GM23338 (cell line): ENCODE data around the gene TIA1. TPM values are rescaled to one million over a fixed set of nuclear protein-coding genes. Genes with fewer than 3 reads are reported as not detected.

Experiments used
- ATAC-seq: fragments of 200-7000 bp; cut with Tn5 transposase; 3 replicates; pipeline ENCODE4 v1.9.1; 2020
- DNase-seq: peaks from one replicate; pipeline ENCODE4 v3.0.0-alpha.2; 2015; ENCODE audit warnings: low spot score
- H2AFZ ChIP-seq: fragments of 200-600 bp; sonication (generic); 2 replicates; pipeline ENCODE4 v1.8.0; 2016; ENCODE audit warnings: antibody characterized with exemption, mild to moderate bottlenecking, moderate library complexity
- H3F3A ChIP-seq: fragments of 200-600 bp; sonication (generic); replicated peaks from 2 replicates; pipeline ENCODE4 v1.8.0; 2017; ENCODE audit warnings: antibody characterized with exemption, mixed run types, low read depth
- H3K27ac ChIP-seq: fragments of 200-600 bp; sonication (generic); 2 replicates; pipeline ENCODE4 v1.6.1; 2016; ENCODE audit warnings: low read depth
- H3K27me3 ChIP-seq: fragments of 200-600 bp; sonication (generic); 2 replicates; pipeline ENCODE4 v1.8.0; 2016; ENCODE audit warnings: mild to moderate bottlenecking, mixed run types, moderate library complexity; ENCODE audit not compliant: insufficient read depth
- H3K36me3 ChIP-seq: fragments of 200-600 bp; sonication (generic); 2 replicates; pipeline ENCODE4 v1.8.0; 2016; ENCODE audit warnings: mild to moderate bottlenecking; ENCODE audit not compliant: insufficient read depth
- H3K4me1 ChIP-seq: fragments of 200-600 bp; sonication (generic); 2 replicates; pipeline ENCODE4 v1.8.0; 2016; ENCODE audit warnings: mild to moderate bottlenecking, moderate library complexity; ENCODE audit not compliant: insufficient read depth
- H3K4me2 ChIP-seq: fragments of 200-600 bp; sonication (generic); 2 replicates; pipeline ENCODE4 v1.7.1; 2017; ENCODE audit warnings: mixed run types
- H3K4me3 ChIP-seq: fragments of 200-600 bp; sonication (generic); 2 replicates; pipeline ENCODE4 v1.6.1; 2016; ENCODE audit warnings: mixed run types
- H3K79me2 ChIP-seq: fragments of 200-600 bp; sonication (generic); replicated peaks from 2 replicates; pipeline ENCODE4 v1.8.0; 2017; ENCODE audit warnings: mild to moderate bottlenecking; ENCODE audit not compliant: insufficient read depth
- H3K9me2 ChIP-seq: fragments of 200-600 bp; sonication (generic); 2 replicates; pipeline ENCODE4 v1.8.0; 2017; ENCODE audit not compliant: insufficient read depth
- H4K20me1 ChIP-seq: fragments of 200-600 bp; sonication (generic); replicated peaks from 2 replicates; pipeline ENCODE4 v1.8.0; 2017; ENCODE audit warnings: mild to moderate bottlenecking; ENCODE audit not compliant: insufficient read depth
- H3K27ac Mint-ChIP-seq: 2 replicates; pipeline ENCODE4 v1.8.0; 2020; ENCODE audit warnings: inconsistent platforms, mild to moderate bottlenecking, moderate library complexity, mixed read lengths
- H3K27me3 Mint-ChIP-seq: 3 replicates; pipeline ENCODE4 v1.8.0; 2022; ENCODE audit warnings: low read depth, mild to moderate bottlenecking, moderate library complexity, mixed read lengths, inconsistent platforms; ENCODE audit not compliant: insufficient read depth, poor library complexity
- H3K36me3 Mint-ChIP-seq: 3 replicates; pipeline ENCODE4 v1.8.0; 2021; ENCODE audit warnings: low read depth, mild to moderate bottlenecking, inconsistent platforms, moderate library complexity, mixed read lengths
- H3K4me1 Mint-ChIP-seq: 3 replicates; pipeline ENCODE4 v1.8.0; 2020; ENCODE audit warnings: mild to moderate bottlenecking, inconsistent platforms, mixed read lengths
- H3K4me3 Mint-ChIP-seq: 3 replicates; pipeline ENCODE4 v1.8.0; 2021; ENCODE audit warnings: moderate library complexity, mild to moderate bottlenecking, inconsistent platforms, mixed read lengths
- H3K9me3 Mint-ChIP-seq: 3 replicates; pipeline ENCODE4 v1.8.0; 2020; ENCODE audit warnings: moderate library complexity, mild to moderate bottlenecking, inconsistent platforms, mixed read lengths
- CREB1 ChIP-seq: fragments of 250-450 bp; sonication (Bioruptor Pico); IDR thresholded peaks from 2 replicates; pipeline ENCODE4 v1.5.0; 2020; ENCODE audit warnings: low read depth, mild to moderate bottlenecking, moderate library complexity
- CTCF ChIP-seq, 2 experiments: fragments of 200-600 bp in 1 of 2; sonication (generic) in 1 of 2; conservative IDR thresholded peaks; 2 replicates each; pipeline versions ENCODE4 v1.5.1 to v1.6.1; 2016 to 2017; ENCODE audit warnings: antibody characterized with exemption in 2 of 2, low read depth in 2 of 2, mild to moderate bottlenecking in 2 of 2, moderate library complexity in 1 of 2
- ETS1 ChIP-seq: IDR thresholded peaks from 2 replicates; pipeline ENCODE4 v1.6.1; 2016; ENCODE audit warnings: antibody characterized with exemption
- EZH2 ChIP-seq: fragments of 200-600 bp; sonication (generic); IDR thresholded peaks from one replicate; pipeline ENCODE4 v1.8.0; 2017; ENCODE audit warnings: antibody characterized with exemption, mild to moderate bottlenecking, low read depth; ENCODE audit not compliant: unreplicated experiment
- EZH2phosphoT487 ChIP-seq: fragments of 200-600 bp; sonication (generic); IDR thresholded peaks from one replicate; pipeline ENCODE4 v1.8.1; 2018; ENCODE audit warnings: antibody characterized with exemption; ENCODE audit not compliant: unreplicated experiment
- JUNB ChIP-seq: IDR thresholded peaks from one replicate; pipeline ENCODE4 v1.6.1; 2016; ENCODE audit warnings: antibody characterized with exemption; ENCODE audit not compliant: unreplicated experiment
- NANOG ChIP-seq: IDR thresholded peaks from 2 replicates; pipeline ENCODE4 v1.6.1; 2016; ENCODE audit warnings: antibody characterized with exemption, borderline replicate concordance
- POLR2AphosphoS5 ChIP-seq: IDR thresholded peaks from 2 replicates; pipeline ENCODE4 v1.6.1; 2016; ENCODE audit warnings: antibody characterized with exemption, low read depth
- REST ChIP-seq: IDR thresholded peaks from one replicate; pipeline ENCODE4 v1.6.1; 2018; ENCODE audit warnings: antibody characterized with exemption; ENCODE audit not compliant: unreplicated experiment
- STAT1 ChIP-seq: IDR thresholded peaks from one replicate; pipeline ENCODE4 v1.6.1; 2016; ENCODE audit warnings: antibody characterized with exemption; ENCODE audit not compliant: unreplicated experiment
- ZNF114 ChIP-seq: fragments of 250-450 bp; sonication (Bioruptor Pico); IDR thresholded peaks from 2 replicates; pipeline ENCODE4 v1.5.0; 2020; ENCODE audit warnings: mild to moderate bottlenecking, moderate library complexity
- ZNF331 ChIP-seq: fragments of 250-450 bp; sonication (Bioruptor Pico); IDR thresholded peaks from 2 replicates; pipeline ENCODE4 v1.5.0; 2020; ENCODE audit warnings: low read depth, mild to moderate bottlenecking, moderate library complexity
- polyA plus RNA-seq: library from polyadenylated mRNA; unstranded; fragments of >200 nt; fragmentation: Nextera tagmentation; extraction: Ambion mirVana; gene quantifications from 2 replicates; pipeline ENCODE4 v1.2.1, GENCODE V29; 2016
- total RNA-seq: library from RNA; depleted of rRNA; stranded (reverse); fragments of >200 nt; shearing (Covaris generic); gene quantifications from 2 replicates; pipeline ENCODE4 v1.2.3, GENCODE V29; 2014
- TF ChIP-seq, protein P1 (sequence below): fragments of 250-450 bp; sonication (Bioruptor Pico); IDR thresholded peaks from 2 replicates; pipeline ENCODE4 v1.5.0; 2020; ENCODE audit warnings: mild to moderate bottlenecking, moderate library complexity

The TIA1 gene
- total and polyA plus RNA-seq, 2 experiments from 2014 or later, result 130 to 179 TPM

DNA sequence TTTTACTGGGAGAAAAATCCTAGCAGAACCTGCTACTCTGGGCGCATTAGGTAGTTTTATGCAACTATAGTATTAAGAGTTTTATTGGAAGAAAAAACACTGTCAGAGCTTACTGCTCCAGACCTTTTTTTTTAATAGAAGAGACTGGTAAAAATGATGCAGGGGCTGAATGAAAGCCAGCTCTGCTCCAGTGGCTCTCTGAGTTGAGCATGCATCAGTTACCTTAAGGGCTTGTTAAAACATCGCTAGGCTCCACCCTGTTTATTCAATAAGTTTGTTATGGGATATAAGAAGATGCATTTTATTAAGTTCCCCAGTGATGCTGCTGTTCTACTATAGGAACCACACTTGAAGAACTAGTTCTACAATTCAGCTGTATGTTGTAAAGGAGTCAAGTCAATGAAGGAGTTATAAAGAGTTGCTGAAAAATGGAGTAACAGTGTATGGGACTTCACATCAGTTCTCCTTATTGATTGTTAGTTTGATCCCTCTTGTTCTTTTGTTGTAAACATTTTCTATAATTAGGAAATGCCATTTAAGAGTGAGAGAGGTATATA is 31.9 kb upstream of the TIA1 start (continued):
- no peak for TF ChIP-seq ZNF114 (CRISPR knock-in tag)

- no peak overlapping the region for H3K27ac ChIP-seq
- Mint-ChIP-seq H3K27ac (peak overlapping the region; percentile 7; the same call in 1 of the 2 replicates), H3K4me3 (no peak overlapping the region), H3K36me3 (peaks cover 46% of the 10 kb centered on the region), H3K4me1 (no peaks in the 10 kb centered on the region; the same call in 2 of the 3 replicates), H3K9me3 (peaks cover 18% of the 10 kb centered on the region), H3K27me3 (peaks cover 1% of the 10 kb centered on the region)
- H4K20me1 ChIP-seq, result peaks cover 5% of the 10 kb centered on the region; the same call in 1 of the 2 replicates
- H3K9me2 ChIP-seq, result no peaks in the 10 kb centered on the region
- no peak overlapping the region for H3K4me2 ChIP-seq
- TF ChIP-seq, protein P1, sequence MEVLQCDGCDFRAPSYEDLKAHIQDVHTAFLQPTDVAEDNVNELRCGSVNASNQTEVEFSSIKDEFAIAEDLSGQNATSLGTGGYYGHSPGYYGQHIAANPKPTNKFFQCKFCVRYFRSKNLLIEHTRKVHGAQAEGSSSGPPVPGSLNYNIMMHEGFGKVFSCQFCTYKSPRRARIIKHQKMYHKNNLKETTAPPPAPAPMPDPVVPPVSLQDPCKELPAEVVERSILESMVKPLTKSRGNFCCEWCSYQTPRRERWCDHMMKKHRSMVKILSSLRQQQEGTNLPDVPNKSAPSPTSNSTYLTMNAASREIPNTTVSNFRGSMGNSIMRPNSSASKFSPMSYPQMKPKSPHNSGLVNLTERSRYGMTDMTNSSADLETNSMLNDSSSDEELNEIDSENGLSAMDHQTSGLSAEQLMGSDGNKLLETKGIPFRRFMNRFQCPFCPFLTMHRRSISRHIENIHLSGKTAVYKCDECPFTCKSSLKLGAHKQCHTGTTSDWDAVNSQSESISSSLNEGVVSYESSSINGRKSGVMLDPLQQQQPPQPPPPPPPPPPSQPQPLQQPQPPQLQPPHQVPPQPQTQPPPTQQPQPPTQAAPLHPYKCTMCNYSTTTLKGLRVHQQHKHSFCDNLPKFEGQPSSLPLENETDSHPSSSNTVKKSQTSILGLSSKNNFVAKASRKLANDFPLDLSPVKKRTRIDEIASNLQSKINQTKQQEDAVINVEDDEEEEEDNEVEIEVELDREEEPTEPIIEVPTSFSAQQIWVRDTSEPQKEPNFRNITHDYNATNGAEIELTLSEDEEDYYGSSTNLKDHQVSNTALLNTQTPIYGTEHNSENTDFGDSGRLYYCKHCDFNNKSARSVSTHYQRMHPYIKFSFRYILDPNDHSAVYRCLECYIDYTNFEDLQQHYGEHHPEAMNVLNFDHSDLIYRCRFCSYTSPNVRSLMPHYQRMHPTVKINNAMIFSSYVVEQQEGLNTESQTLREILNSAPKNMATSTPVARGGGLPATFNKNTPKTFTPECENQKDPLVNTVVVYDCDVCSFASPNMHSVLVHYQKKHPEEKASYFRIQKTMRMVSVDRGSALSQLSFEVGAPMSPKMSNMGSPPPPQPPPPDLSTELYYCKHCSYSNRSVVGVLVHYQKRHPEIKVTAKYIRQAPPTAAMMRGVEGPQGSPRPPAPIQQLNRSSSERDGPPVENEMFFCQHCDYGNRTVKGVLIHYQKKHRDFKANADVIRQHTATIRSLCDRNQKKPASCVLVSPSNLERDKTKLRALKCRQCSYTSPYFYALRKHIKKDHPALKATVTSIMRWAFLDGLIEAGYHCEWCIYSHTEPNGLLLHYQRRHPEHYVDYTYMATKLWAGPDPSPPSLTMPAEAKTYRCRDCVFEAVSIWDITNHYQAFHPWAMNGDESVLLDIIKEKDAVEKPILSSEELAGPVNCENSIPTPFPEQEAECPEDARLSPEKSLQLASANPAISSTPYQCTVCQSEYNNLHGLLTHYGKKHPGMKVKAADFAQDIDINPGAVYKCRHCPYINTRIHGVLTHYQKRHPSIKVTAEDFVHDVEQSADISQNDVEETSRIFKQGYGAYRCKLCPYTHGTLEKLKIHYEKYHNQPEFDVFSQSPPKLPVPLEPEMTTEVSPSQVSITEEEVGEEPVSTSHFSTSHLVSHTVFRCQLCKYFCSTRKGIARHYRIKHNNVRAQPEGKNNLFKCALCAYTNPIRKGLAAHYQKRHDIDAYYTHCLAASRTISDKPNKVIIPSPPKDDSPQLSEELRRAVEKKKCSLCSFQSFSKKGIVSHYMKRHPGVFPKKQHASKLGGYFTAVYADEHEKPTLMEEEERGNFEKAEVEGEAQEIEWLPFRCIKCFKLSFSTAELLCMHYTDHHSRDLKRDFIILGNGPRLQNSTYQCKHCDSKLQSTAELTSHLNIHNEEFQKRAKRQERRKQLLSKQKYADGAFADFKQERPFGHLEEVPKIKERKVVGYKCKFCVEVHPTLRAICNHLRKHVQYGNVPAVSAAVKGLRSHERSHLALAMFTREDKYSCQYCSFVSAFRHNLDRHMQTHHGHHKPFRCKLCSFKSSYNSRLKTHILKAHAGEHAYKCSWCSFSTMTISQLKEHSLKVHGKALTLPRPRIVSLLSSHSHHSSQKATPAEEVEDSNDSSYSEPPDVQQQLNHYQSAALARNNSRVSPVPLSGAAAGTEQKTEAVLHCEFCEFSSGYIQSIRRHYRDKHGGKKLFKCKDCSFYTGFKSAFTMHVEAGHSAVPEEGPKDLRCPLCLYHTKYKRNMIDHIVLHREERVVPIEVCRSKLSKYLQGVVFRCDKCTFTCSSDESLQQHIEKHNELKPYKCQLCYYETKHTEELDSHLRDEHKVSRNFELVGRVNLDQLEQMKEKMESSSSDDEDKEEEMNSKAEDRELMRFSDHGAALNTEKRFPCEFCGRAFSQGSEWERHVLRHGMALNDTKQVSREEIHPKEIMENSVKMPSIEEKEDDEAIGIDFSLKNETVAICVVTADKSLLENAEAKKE (CRISPR knock-in tag), result no peak
- TF ChIP-seq EZH2 (no peak), EZH2phosphoT487 (no peak), CTCF (conservative IDR thresholded peaks at IDR 0.05; ENCODE audit: low read depth in 2 of 2) (no peak), ZNF114 (CRISPR knock-in tag) (no peak), STAT1 (no peak), REST (no peak), POLR2AphosphoS5 (no peak), JUNB (no peak), ETS1 (no peak), NANOG (no peak), ZNF331 (CRISPR knock-in tag) (no peak), CREB1 (no peak)
- ATAC-seq, result no peak
- H3K4me3 ChIP-seq, result no peak overlapping the region
- no peak overlapping the region for H2AFZ ChIP-seq
- no peaks in the 10 kb centered on the region for H3K27me3 ChIP-seq
- no peaks in the 10 kb centered on the region for H3K79me2 ChIP-seq
- H3K4me1 ChIP-seq, result no peaks in the 10 kb centered on the region
- DNase-seq, result no peak
- H3K36me3 ChIP-seq, result peaks cover 13% of the 10 kb centered on the region
- H3F3A ChIP-seq, result no peaks in the 10 kb centered on the region
These were observed 21.9 kb upstream of the TIA1 start for GRCh38 chr2:70270323-70270722.
